Muscle of leg (tissue), 11 donors: ENCODE data around the gene SLK. TPM values are rescaled to one million over a fixed set of nuclear protein-coding genes. Genes with fewer than 3 reads are reported as not detected.
A peak's percentile ranks its signal among the peaks of the same experiment; 100 is the strongest.

Experiments used
- DNase-seq: peaks from one replicate; pipeline ENCODE4 v3.0.0; 2013
- H3K27ac ChIP-seq: one replicate; pipeline ENCODE4 v1.5.1; 2013; ENCODE audit warnings: mild to moderate bottlenecking, low read length, control low read depth
- H3K27me3 ChIP-seq: one replicate; pipeline ENCODE4 v1.6.1; 2013; ENCODE audit warnings: low read length; ENCODE audit not compliant: control insufficient read depth, insufficient read depth
- H3K36me3 ChIP-seq: one replicate; pipeline ENCODE4 v1.6.1; 2013; ENCODE audit warnings: low read length; ENCODE audit not compliant: control insufficient read depth, insufficient read depth
- H3K4me1 ChIP-seq: one replicate; pipeline ENCODE4 v1.6.1; 2013; ENCODE audit warnings: low read length; ENCODE audit not compliant: control insufficient read depth, insufficient read depth
- H3K4me3 ChIP-seq: one replicate; pipeline ENCODE4 v1.5.1; 2013; ENCODE audit warnings: low read length, control low read depth
- H3K9me3 ChIP-seq: replicated peaks from 2 replicates; pipeline ENCODE4 v1.6.1; 2013; ENCODE audit warnings: low read depth, low read length; ENCODE audit not compliant: control insufficient read depth
- WGBS: methylation state at CpG from one replicate; pipeline ENCODE4 v1.1.5; 2013; ENCODE audit warnings: missing lambda C conversion rate; ENCODE audit not compliant: insufficient coverage; 5-methylcytosine and 5-hydroxymethylcytosine counted together
- polyA plus RNA-seq, 8 donors: library from polyadenylated mRNA; unstranded; fragments of 120-200 nt; gene quantifications; one replicate each; pipeline versions ENCODE4 v1.2.1 to v1.2.3, GENCODE V29; 2013; ENCODE audit warnings: inconsistent platforms in 1 of 8, low replicate concordance in 1 of 8; ENCODE audit not compliant: insufficient read length in 8 of 8, insufficient read depth in 1 of 8
- total RNA-seq: library from RNA; stranded (reverse); fragments of 120-200 nt; gene quantifications from one replicate; pipeline ENCODE4 v1.2.4, GENCODE V29; 2013

SLK gene
- total and polyA plus RNA-seq, 9 donors: 17.2 to 35.7 (median 26.5) TPM

DNA sequence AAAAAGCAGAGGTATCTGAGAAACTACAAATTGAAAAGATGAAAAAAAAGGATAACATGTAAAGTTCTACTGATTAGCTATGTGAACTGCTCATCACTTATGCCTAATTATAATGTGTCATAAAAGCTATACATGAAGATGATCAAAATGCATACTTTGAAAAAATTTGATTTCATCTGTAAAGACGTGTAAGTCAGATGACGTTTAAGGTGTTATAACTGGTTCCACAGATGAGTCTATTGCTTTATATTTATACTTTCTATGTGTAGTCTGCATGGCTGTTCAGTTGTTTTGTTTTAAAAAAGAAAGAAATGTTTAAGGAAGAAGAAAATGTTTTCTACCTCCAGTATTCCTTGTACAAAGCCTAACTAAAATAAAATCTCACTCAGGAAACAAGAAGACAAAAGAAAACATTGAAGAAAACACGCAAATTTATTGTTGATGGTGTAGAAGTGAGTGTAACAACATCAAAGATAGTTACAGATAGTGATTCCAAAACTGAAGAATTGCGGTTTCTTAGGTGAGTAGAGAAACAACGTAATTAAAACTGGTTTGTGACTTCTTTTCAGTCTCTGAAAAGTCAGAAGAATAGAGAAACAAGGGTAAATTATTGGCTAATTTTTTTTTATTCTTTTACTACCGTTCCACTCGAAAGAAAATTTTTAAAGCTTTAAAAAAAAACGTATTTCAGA is 38.4 kb downstream of the SLK start:
- H3K36me3 ChIP-seq: peaks cover 15% of the 10 kb centered on the region
- WGBS: no CpG with 5 or more reads among the region's 8 CpGs
- no peak overlapping the region for H3K27ac ChIP-seq
- H3K9me3 ChIP-seq: no peaks in the 10 kb centered on the region
- H3K4me3 ChIP-seq: no peak overlapping the region
- no peaks in the 10 kb centered on the region for H3K27me3 ChIP-seq
- DNase-seq: no peak
- H3K4me1 ChIP-seq: no peaks in the 10 kb centered on the region

DNA sequence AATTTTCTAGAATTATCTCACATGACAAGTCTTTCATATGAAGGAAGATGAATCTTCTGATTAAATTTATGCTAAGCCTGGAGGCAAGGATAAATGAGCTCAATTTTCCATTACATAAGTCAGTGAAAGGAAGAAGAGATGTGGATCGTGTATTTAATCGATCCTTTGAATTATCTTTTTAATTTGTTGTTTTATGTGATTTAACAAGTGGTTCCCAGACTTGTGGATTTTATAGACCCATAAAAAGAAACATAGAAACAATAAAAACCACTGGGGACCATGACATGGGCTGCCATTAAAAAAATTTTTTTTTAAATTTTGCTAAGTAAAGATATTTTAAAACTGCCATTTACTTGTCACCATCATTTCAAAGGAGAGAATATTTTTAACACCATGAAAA is 45.0 kb downstream of the SLK start:
- Histone ChIP-seq H3K36me3 (no peaks in the 10 kb centered on the region), H3K4me1 (no peaks in the 10 kb centered on the region), H3K9me3 (no peaks in the 10 kb centered on the region), H3K4me3 (no peak overlapping the region), H3K27ac (no peak overlapping the region), H3K27me3 (no peaks in the 10 kb centered on the region)
- no CpG with 5 or more reads among the region's 2 CpGs for WGBS
- no peak for DNase-seq

DNA sequence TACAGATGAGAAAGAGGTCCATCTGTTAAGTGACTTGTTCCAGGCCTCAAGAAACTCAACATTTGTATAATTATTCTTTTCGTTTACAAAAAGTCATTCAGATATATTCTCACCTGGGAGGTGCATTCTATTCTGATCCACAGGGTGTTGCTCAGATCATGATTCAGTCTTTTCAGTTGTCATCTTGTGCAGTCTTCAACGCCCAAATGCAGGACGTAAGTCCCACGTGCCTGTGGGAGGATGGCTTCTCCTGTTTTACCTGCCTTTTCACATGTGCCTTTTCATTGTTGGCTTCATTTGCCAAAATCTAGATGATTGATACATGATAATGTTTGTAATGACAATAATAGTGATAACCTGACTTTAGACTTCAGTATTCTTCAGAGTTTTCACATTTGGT is 46.5 kb downstream of the SLK start:
- H3K27ac ChIP-seq: no peak overlapping the region
- H3K27me3 ChIP-seq: no peaks in the 10 kb centered on the region
- no peaks in the 10 kb centered on the region for H3K9me3 ChIP-seq
- no CpG with 5 or more reads among the region's 4 CpGs for WGBS
- no peak for DNase-seq
- H3K4me3 ChIP-seq: no peak overlapping the region
- no peaks in the 10 kb centered on the region for H3K36me3 ChIP-seq
- no peaks in the 10 kb centered on the region for H3K4me1 ChIP-seq

DNA sequence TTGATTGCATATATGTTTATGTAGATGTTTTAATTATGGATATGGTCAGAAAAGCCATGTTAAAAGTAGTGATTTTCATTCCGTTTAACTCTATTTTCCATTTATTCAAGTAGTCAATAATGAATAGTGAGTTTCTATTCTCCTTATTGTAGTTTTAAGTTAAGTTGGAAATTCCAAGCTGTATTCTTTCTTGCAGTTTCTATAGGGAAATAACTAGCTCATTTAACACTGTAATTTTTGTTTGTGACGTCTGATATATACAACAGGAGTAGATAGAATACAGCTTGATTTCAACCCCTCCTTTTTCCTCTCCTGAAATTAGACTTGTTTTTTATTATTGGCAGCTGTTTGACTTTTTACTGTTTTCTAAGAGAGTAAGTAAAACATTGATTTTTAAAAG is 47.2 kb downstream of the SLK start:
- no CpG with 5 or more reads among the region's 2 CpGs for WGBS
- no peak for DNase-seq
- no peak overlapping the region for H3K27ac ChIP-seq
- H3K36me3 ChIP-seq: peaks cover 1% of the 10 kb centered on the region
- H3K27me3 ChIP-seq: no peaks in the 10 kb centered on the region
- no peaks in the 10 kb centered on the region for H3K4me1 ChIP-seq
- no peak overlapping the region for H3K4me3 ChIP-seq
- no peaks in the 10 kb centered on the region for H3K9me3 ChIP-seq

DNA sequence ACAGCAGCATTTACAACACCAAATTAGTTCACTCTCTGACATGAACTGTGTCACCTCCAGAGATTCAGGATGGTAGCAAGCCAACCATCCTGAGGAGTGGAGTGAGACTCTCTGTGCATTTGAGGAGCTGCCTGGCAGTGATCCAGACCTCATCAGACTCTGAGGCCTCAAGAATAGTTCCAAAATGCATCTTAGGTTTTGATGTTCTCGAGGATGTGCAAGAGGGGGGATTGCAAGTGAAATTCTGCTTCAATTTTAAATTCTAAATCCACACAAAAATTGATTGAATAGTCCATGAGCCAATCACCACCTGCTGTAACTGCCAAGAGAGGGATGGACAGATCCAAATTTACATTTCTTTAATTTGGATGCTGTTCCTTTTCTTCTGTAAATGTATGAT is 49.7 kb downstream of the SLK start:
- Histone ChIP-seq H3K27me3 (no peaks in the 10 kb centered on the region), H3K4me3 (no peak overlapping the region), H3K36me3 (peaks cover 17% of the 10 kb centered on the region), H3K9me3 (no peaks in the 10 kb centered on the region), H3K4me1 (no peaks in the 10 kb centered on the region), H3K27ac (no peak overlapping the region)
- no CpG with 5 or more reads among the region's 1 CpG for WGBS
- peak; percentile 13 for DNase-seq

DNA sequence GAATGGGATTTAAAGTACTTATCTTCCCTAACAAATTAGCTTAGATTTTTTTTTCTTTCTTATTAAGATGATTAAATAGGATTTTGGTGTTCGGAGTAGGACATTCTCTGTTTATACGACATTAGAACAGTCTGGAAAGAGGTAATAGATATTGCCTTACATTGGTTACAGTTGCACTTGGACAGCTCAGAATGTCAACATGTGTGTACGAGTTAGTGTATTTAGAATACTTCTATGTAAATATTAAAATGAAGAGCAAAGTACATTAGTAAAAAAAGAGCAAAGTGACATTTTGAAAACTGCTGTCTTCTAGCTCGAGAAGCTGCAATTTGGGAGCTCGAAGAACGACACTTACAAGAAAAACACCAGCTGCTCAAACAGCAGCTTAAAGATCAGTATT is 51.5 kb downstream of the SLK start:
- WGBS: no CpG with 5 or more reads among the region's 6 CpGs
- no peak for DNase-seq
- Histone ChIP-seq H3K4me3 (no peak overlapping the region), H3K27ac (no peak overlapping the region), H3K9me3 (no peaks in the 10 kb centered on the region), H3K36me3 (peaks cover 32% of the 10 kb centered on the region), H3K4me1 (no peaks in the 10 kb centered on the region), H3K27me3 (no peaks in the 10 kb centered on the region)

DNA sequence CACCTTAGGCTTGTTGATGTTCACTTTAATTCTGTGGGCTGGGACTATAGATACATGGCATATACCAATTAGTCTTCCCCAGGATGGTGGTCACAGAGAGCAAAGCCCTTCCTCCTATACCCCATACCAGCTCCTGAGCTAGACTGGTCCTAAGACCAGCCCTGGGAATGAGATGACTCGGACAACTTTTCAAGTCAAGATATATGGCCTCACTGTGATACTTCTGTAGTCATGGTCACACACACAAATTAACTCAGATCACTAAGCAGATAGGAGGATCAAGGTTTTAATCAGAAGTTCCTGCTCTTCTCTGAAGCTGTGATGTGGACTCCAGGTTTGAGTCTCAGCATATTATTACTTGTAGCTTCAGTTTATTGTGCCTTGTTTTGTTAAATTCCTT is 53.1 kb downstream of the SLK start:
- WGBS: no CpG with 5 or more reads among the region's 1 CpG
- H3K4me3 ChIP-seq: no peak overlapping the region
- H3K9me3 ChIP-seq: no peaks in the 10 kb centered on the region
- no peak for DNase-seq
- peaks cover 45% of the 10 kb centered on the region for H3K36me3 ChIP-seq
- H3K27ac ChIP-seq: no peak overlapping the region
- H3K27me3 ChIP-seq: no peaks in the 10 kb centered on the region
- no peaks in the 10 kb centered on the region for H3K4me1 ChIP-seq

DNA sequence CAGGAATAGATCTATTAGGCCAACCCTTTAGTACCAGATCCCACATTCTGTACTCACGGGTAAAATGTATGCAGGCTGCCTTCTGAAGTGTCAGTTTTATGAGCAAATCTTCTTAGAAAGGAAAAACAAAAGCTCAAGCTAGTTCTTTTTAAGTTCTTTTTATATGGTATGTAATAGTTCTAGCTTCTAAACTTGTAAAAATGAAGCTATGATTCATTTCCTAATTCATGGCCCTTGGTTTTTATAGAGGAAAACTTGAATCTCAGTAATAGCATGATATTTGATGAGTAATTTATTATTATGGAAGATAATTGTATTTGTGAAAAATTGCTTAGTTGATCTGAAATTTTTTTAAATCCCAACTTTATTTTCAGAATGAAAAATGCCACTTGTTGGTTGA is 54.3 kb downstream of the SLK start:
- H3K36me3 ChIP-seq: peaks cover 50% of the 10 kb centered on the region
- no peaks in the 10 kb centered on the region for H3K4me1 ChIP-seq
- no peaks in the 10 kb centered on the region for H3K27me3 ChIP-seq
- no peak overlapping the region for H3K4me3 ChIP-seq
- H3K9me3 ChIP-seq: no peaks in the 10 kb centered on the region
- WGBS: no CpG with 5 or more reads among the region's 1 CpG
- DNase-seq: no peak
- no peak overlapping the region for H3K27ac ChIP-seq

DNA sequence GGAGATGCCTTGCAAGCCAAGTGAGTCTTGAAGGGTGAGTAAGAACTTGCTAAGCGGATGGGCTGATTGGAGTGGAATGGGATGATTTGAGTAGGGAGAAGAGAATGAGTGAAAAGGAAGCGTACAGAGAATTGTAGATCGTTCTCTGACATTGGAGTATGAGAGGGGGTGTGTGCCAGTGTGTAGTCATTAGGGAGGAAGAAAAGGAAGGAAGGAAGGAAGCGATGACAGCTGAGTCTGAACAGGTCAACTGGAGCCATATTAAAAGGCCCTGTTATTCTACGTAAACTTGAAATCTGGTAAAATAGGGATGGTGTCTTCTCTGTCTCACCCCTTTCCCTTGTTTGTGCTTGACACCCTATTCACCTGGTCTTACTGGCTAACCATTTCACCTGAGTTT is 55.1 kb downstream of the SLK start:
- WGBS: 96% methylated on average over 4 of the region's 5 CpGs
- Histone ChIP-seq H3K27ac (no peak overlapping the region), H3K36me3 (peaks cover 50% of the 10 kb centered on the region), H3K4me1 (no peaks in the 10 kb centered on the region), H3K4me3 (no peak overlapping the region), H3K9me3 (no peaks in the 10 kb centered on the region), H3K27me3 (no peaks in the 10 kb centered on the region)
- DNase-seq: no peak

DNA sequence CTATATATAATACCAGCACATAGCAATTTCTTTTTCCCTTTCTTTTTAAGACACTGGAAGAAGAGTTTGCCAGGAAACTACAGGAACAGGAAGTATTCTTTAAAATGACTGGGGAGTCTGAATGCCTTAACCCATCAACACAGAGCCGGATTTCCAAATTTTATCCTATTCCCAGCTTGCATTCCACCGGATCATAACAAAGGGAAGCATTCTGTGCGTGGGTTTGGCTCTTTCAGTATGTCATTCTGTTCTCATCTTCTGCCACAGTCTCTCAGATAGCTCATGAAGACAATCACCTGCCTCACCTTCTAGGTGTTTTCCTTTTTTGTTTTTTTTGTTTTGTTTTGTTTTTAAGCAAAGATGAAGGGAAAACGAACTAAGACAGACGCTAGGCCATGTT is 58.6 kb downstream of the SLK start:
- no peak overlapping the region for H3K4me3 ChIP-seq
- peaks cover 43% of the 10 kb centered on the region for H3K36me3 ChIP-seq
- DNase-seq: no peak
- H3K9me3 ChIP-seq: no peaks in the 10 kb centered on the region
- no peaks in the 10 kb centered on the region for H3K27me3 ChIP-seq
- no peaks in the 10 kb centered on the region for H3K4me1 ChIP-seq
- no peak overlapping the region for H3K27ac ChIP-seq
- 50% methylated on average over 1 of the region's 5 CpGs for WGBS

DNA sequence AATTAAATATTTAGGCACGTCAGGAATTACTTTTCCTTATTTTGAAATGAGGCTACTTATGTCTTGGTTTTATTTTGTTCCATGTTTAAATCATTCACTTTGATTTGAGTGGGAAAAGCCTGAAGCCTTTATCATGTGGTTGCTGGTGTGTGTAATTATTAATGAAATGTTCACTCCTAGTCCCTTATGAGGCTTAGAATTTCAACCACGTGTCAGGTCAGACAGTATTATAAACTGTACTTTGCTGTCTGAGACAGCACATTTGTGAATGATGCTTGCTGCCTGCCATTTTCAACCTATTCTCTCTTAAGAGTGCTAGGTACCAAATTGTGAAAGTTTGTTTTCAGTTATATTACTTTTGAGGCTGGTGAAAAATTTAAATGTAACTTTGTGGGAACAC is 59.8 kb downstream of the SLK start:
- Histone ChIP-seq H3K4me1 (no peaks in the 10 kb centered on the region), H3K36me3 (peaks cover 42% of the 10 kb centered on the region), H3K27ac (no peak overlapping the region), H3K9me3 (no peaks in the 10 kb centered on the region), H3K27me3 (no peaks in the 10 kb centered on the region), H3K4me3 (no peak overlapping the region)
- WGBS: no CpG with 5 or more reads among the region's 2 CpGs
- DNase-seq: no peak
